HCEC 1CT (cell line): ENCODE data around the gene FAM72C.
A peak's percentile ranks its signal among the peaks of the same experiment; 100 is the strongest.
"Not testable (repeated sequence)": the region's sequence is repeated elsewhere in the genome, so short reads cannot be mapped to it uniquely, and the experiment has no call there.

ENCODE experiments used
- DNase-seq: peaks from one replicate; pipeline ENCODE4 v3.0.0-alpha.2; 2017

Gene FAM72C

DNA sequence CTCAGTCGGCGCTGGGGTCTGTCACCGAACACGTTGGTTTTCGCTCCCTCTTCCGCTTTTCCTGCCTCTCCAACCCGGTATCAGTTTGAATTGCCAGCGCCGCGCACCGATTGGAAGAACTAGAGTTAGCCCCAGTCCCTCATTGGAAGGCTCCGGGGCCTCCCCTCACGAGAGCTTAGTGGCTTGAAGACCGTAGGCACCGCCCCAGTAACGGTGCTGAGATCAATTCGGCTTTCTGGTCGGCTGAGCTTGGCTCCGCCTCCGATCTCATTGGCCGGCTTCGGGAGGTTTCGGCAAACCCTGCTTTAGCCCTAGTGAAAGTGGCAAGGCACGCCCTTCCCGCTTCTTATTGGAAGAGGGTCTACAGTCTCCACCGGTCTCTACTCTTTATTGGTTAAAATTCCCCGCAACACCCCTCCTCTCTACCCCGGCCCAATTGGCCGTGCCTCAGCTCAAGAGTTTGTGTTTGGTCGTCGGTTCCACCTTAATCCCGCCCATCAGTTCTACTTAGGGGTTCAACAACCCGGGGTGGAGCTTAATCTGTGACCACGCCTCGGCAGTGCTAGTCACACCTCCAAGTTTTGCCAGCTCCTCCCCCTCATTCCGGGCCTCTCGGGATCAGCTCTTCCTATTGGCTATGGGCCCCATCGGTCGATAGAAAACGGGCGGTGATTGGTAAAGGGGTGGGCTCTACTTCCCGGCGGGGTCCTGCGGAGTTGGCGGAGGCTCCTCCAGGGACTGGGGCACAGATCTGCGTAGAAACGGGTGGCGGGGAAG lies at the start of gene FAM72C:
Gene FAM72C (minus strand): TSS at position 63 of the 777 bp plus-strand sequence. CDS start 845 bp downstream, outside the sequence.
- DNase-seq: not testable (repeated sequence)

- not testable (repeated sequence) for DNase-seq
Measured at GRCh38 chr1:144020001-144020738, 48.4 kb upstream of the FAM72C start.

DNA sequence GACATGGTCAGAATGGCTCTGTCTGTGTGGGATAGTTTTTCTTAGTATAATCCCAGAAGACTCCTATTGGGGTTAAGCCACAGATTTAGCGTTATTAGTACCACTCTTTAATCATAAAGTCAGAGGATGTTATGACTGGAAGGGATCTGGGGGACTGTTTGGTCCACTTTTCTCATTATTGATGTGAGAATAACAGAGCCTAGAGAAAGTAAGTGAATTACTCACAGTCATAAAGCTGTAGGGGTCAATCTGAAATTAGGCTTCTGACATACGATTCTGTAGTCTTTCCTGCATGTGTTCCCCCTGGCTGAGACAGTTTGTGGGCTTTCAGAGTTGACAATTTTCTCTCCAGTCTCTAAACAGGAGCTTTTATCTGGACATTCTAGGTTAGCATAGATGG lies 47.3 kb upstream of the FAM72C start:
- DNase-seq: not testable (repeated sequence)

DNA sequence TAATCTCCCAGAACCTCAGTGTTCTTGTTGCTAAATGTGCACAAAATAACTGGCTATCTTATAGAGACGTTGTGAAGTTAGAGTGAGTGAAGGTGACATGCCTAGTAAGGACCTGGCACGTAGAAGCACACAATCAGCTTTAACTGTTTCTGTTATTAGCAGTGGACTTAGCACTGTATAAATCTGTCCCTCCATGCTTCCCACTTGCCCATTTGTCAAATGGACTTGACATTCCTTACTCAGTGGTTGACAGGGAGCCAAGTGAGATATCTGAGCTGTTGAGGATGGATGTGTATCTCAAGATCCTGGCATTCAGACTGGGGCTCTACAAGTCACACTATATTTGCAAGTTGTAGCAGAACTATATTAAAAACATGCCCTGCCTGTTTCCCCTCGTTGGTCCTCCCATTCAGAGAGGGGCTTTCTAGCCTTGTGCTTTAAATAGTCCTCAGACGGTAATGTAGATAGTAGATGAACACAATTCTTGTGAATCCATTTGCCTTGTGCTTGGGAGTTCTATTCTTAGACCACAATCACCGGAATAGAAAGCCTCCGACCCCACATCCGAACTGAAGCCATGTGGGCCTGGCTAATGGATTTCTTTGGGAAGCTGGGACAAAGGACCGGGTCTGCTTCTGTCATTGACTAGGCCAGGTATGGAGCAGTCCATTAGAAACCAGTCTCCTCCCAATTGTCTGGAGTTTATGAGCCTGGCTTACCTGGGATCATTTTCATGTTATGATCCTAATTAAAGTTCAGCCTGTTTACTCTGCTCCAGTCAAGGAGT lies 43.6 kb upstream of the FAM72C start:
- DNase-seq: peak; percentile 0

- DNase-seq: not testable (repeated sequence)
Measured at GRCh38 chr1:144014528-144014927, 42.7 kb upstream of the FAM72C start.

- not testable (repeated sequence) for DNase-seq
Measured at GRCh38 chr1:144014121-144014520, 42.3 kb upstream of the FAM72C start.

DNA sequence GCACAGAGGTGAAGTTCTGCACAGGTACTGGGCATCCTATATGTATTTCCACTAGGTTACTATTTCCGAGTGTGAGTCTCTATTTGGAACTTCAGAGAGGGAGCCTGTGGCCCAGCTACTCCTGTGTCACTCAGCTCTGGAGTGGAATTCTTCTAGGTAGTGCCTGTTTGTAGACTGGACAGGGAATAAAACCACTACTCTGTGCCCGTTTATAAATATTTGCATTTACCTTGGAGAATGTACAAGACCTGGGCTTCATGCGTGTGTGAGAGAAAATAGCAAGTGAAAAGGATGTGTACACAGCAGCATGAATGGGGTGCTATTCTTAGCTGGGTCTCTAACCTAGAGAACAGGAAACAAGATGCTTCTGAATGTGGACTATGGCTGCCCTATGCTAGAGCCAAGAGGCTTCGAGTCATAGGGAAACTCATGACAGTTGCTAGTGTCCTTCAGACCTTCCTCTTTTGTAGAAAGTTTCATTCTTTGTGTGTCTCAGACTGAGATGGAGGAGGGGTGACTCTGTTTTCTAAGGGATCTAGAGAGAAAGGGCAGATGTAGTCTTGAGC lies 40.5 kb upstream of the FAM72C start:
- not testable (repeated sequence) for DNase-seq

DNA sequence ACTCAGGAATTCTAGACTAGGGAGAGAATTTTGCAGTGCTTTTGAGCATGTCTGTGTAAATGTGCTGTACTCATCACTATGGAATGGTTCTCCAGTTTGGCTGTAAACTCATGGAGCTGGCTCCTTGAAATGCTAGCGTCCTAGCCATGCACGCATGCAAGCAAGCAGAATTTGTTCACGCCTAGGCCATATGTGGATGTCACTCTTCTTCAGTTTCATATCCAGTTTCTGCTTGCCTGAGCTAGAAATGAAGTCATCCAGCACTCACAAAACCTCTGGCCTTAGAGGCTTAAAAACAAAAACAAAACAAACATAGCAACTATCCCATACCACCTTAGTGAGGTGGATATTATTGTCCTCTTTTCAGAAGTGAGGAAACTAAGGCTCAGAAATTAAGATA lies 37.6 kb upstream of the FAM72C start:
- DNase-seq: not testable (repeated sequence)

DNA sequence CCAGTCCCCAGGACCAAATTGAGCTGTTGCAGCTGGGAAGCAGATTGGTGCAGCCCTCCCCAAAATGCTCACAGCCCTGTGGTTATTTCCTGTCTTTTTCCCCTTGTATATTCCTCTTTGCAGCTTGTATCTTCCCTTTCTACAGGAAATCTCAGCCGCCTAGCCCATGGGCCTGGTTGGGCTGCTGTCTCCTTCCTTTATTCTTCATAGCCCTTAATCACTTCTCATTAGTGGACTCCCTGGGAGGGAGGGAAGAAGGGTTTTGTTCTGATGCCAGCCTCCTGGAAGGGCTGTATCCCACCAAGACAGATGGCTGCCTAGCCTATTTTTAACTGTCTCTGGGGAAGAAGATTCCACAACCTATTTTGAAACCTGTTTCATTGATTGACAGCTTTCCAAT lies 32.5 kb upstream of the FAM72C start:
- not testable (repeated sequence) for DNase-seq

GRCh38 chr1:144003306-144004029 lies 31.7 kb upstream of the FAM72C start:
- DNase-seq: not testable (repeated sequence)

- not testable (repeated sequence) for DNase-seq
Measured at GRCh38 chr1:144002141-144002881, 30.5 kb upstream of the FAM72C start.

DNA sequence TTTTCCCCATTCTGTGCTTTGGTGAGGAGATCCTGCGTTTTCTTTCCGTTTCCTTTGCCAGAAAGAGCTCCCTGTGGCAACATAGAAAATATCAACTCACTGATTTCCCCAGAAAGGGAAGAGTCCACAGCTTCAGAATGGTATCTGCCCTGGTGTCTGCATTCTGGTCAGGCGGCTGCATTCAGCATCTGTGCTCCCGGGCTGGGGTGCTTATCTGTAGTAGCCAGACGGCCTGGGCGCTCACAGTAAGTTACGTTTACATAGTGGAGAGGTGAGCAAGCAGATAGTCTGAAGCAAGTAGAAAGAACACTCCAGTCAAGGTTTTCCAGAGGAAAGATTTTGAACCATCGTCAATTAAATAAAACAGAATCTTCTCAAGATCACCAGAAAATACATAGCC lies 29.3 kb upstream of the FAM72C start:
- DNase-seq: not testable (repeated sequence)

DNA sequence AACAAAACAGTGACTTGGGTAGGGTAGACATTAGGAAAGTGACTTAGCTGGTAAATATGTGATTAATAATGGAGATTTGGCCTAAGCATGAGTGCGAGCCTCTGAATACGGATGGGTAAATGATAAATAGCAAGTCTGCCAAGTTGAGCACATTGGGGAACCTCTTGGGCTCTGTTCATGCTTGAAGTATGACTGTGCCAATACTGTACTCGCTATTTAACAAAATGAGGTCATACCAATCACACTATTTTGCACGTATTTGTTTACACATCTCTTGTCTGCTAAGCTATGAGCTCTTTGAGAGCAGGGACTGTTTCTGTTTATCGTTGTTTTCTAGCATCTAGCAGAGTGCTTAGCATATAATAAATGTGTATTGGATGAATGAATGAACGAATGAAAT lies 24.2 kb upstream of the FAM72C start:
- DNase-seq: not testable (repeated sequence)

GRCh38 chr1:143993301-143993907 lies 21.6 kb upstream of the FAM72C start:
- not testable (repeated sequence) for DNase-seq

DNA sequence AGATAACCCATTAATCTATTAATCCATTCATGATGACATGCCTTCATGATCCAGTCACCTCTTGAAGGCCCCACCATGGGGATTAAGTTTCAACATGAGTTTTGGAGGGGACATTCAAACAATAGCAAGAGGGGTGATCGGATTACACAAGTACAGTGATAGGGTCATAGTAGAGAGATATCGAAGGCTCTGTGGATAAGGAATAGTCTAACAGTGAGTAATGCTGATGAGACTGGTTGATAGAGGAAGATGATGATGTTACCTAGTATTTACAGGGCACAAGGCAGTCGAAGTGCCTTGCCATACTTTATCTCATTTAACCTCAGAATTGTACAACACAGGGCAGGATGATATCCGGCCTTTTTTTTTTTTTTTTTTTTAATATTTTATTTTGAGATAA lies 18.9 kb upstream of the FAM72C start:
- DNase-seq: not testable (repeated sequence)

DNA sequence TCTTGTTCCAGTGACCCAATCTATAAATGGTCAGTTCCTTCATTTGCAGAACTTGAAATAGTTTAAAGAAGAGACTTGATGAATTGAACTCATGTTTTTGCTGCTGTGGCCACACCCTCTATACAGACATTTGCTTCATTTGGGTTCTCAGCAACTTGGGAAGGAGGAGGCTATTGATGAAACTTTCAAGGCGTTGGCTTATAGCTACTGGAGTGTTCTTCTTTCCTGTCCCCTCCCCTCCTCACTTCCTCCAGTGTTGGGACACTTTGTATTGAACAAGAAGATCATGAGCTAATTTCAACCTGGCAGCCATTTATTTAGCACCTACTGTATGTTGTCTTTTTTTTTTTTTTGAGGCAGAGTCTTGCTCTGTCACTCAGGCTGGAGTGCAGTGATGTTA lies 17.9 kb upstream of the FAM72C start:
- DNase-seq: not testable (repeated sequence)

- DNase-seq: not testable (repeated sequence)
Measured at GRCh38 chr1:143989427-143989712, 17.6 kb upstream of the FAM72C start.

DNA sequence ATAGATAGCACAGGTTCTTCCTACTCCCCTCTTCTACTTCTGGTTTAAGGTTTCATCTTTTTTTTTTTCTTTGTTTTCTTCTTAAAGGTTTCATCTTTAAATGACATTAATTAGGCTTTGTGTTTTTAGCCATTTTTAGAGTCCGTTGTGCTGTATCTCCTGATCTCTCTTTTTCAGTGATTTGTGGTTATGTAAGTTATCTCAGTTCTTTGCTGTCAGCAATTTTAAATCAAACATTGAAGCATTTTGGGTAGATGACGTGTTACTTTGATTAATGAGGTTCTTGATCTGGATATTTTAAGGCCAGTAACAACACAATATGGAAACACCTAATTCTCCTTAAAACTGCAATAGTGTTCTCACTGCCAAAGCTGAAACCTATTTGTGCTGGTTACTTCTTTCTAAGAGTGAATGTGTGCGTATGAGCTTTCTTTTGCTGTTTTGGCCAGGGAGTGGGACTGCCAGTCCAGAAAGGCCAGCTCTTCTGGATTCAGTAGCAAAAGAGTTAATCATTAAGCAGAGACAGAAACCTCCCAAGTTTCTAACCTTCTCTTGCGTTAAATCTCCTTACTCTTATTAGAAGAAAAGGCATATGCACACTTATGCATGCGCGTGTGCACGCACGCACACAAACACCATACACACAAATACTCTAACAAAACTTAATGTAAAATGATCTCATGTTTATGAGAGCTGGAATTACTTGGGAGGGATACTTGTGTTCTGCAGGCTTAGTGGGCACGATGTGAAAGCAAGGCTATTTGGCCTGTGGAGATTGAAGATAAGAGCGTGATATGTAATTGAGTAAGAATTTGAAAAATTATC lies 17.0 kb upstream of the FAM72C start:
- DNase-seq: not testable (repeated sequence)

GRCh38 chr1:143987868-143988267 lies 16.1 kb upstream of the FAM72C start:
- not testable (repeated sequence) for DNase-seq
